Gastrocnemius medialis (tissue), 4 donors: ENCODE results near the gene UNC13D.
"Not testable (repeated sequence)": the region's sequence is repeated elsewhere in the genome, so short reads cannot be mapped to it uniquely, and the experiment has no call there.

Experiments used
- CTCF ChIP-seq, 5 experiments: fragments of 450-650 bp in 3 of 5; fragments of 200-600 bp in 2 of 5; sonication (generic) in 2 of 5; IDR thresholded peaks in 4 of 5; conservative IDR thresholded peaks in 1 of 5; 1 replicate in 4 of 5; 2 replicates in 1 of 5; pipeline ENCODE4 v1.5.1; 2016 to 2019; ENCODE audit warnings: antibody characterized with exemption in 5 of 5, mild to moderate bottlenecking in 3 of 5, moderate library complexity in 3 of 5
- POLR2A ChIP-seq, 2 donors: fragments of 450-650 bp; IDR thresholded peaks; one replicate each; pipeline ENCODE4 v1.6.1; 2017; ENCODE audit warnings: antibody characterized with exemption in 2 of 2, mild to moderate bottlenecking in 2 of 2, moderate library complexity in 2 of 2

- TF ChIP-seq CTCF (IDR thresholded peaks at IDR 0.05 in 4 of 5, conservative IDR thresholded peaks at IDR 0.05 in 1 of 5); POLR2A (IDR thresholded peaks at IDR 0.05): not testable (repeated sequence)
Observed at GRCh38 chr17:75865404-75866188, 21.4 kb upstream of the UNC13D start.
